Left renal pelvis (tissue), 4 donors: Measurements from ENCODE around the gene TMC6. TPM values are rescaled to one million over a fixed set of nuclear protein-coding genes. Genes with fewer than 3 reads are reported as not detected.

ENCODE experiments used
- DNase-seq, 4 donors: peaks; one replicate each; pipeline ENCODE4 v3.0.0-alpha.2; 2013; ENCODE audit warnings: low read depth in 4 of 4, low spot score in 3 of 4
- polyA plus RNA-seq, 4 donors: library from polyadenylated mRNA; unstranded; fragments of 120-200 nt; gene quantifications; one replicate each; pipeline ENCODE4 v1.2.1, GENCODE V29; 2013; ENCODE audit not compliant: insufficient read length in 4 of 4

TMC6 gene
- polyA plus RNA-seq, 4 donors: 9.2 to 35.1 (median 27.3) TPM

DNA sequence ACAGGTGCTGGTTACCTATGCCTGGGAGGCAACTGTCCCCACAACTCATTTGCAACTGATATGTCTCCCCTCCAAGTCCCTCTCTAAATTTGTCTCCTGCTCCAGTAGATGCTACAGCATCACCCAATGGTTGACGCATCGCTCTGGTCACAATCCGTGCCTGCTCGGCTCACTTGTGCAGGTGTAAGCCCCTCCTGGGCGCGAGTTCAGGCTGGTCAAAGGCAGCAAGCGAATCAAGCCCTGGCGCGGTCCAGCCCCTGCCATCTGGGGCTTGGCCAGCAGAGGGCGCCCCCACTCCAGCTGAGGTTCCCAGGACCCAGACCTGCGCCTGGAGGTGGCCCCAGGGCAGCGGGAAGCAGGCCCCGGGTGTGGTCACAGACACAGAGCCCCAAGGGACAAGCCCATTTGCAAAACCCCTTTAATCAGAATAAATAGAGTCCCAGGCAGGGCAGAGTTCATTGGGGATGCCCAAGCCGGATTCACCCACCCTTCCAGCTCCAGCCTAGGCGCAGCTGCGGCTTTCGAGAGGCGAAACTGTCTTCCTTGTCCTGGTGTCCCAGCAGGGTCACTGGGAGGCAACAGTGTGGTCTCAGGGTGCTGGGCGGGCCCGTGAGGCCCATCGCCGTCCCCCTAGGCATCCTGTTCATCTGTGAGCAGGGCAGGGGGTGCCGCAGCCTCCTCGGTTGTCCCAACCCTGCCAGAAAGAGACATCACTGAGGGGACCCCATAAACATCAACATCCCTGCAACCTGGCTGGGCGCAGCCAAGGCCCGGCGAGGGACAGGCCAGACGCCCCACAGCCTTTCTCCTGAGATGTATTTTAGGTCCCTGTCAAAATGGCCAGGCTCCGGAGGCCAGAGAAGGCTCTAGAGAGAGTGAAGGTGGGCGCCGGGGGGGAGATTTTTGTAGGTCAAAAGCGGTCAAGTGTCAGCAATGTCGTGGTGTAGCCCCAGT lies 15.8 kb downstream of the TMC6 start:
- DNase-seq: no peak

DNA sequence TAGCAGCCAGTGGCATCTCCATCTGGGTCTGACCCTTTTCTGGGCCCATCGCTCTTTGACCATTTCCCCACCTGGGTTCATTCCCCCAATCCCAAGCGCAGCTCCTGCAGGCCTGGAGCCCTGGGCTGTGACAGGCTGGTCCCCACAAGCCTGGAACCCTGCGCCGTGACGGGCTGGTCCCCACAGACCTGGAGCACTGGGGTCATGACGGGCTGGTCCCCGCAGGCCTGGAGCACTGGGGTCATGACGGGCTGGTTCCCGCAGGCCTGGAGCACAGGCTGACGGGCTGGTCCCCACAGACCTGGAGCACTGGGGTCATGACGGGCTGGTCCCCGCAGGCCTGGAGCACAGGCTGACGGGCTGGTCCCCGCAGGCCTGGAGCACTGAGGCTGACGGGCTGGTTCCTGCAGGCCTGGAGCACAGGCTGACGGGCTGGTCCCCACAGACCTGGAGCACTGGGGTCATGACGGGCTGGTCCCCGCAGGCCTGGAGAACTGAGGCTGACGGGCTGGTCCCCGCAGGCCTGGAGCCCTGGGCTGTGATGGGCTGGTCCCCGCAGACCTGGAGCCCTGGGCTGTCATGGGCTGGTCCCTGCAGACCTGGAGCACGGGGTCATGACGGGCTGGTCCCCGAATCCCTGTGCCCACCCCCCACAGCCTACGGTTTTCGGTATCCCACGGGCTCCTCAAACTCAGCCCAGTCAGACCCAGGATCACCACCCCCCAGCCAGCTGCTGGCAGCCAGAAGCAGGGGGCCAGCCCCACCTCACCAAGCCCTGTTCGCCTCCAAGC lies 16.6 kb downstream of the TMC6 start:
- no peak for DNase-seq

DNA sequence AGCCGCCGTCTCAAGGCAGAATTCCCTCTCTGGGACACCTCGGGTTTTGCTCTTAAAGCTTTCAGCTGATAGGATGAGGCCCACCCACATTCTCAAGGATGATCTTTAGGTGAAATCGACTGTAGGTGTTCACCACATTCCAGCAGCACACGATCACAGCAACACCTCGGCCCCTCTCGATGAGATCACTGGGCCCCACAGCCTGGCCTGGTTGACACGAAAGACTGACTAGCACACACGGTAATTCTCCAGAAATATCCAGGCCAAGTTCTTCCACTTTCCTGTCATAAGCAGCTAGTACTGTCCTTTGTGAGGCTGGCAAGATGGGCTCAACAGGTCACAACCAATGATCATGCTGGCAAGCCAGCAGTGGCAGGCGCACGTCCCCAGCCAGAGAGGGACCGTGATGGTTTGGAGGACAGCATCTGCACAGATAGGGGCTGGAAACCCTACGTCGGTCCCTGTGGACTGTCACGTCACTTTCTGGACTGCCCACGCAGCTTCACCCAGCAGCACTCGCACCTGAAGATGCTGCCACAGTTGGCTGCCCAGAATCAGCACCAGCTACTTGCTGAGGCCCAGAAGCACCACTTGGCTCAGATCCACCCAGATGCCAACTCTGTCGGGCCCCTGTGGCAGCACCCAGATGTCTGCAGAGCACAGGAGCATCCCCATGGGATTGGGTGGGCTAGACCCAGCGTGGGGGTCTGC lies 17.4 kb downstream of the TMC6 start:
- no peak for DNase-seq

DNA sequence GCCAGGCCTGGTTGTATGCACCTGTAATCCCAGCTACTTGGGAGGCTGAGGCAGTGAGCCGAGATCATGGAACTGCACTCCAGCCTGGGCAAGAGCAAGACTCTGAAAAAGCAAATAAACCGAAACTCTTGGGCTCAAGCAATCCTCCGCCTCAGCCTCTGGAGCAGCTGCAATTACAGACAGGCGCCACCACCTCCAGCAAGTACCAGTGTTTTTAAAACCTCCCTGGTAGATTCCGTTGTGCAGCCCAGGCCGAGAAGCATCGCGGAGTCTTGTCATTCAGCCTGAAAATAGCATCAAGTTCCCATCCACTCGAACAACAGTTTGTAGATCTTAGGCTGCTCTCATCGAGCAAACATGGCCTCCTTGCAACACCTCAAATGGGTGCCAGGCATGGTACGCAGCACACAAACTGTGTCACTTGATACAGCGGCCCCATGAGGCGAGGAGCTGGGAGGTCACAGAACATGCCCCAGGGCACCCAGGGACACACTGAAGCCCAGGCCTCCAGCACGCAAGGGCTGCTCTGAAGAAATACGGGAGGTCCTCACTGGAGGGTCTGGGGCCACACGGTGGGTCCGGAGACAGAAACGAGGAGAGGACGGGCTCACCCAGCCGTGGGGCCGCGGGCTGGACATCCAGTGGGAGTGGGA lies 18.1 kb downstream of the TMC6 start:
- DNase-seq: no peak

DNA sequence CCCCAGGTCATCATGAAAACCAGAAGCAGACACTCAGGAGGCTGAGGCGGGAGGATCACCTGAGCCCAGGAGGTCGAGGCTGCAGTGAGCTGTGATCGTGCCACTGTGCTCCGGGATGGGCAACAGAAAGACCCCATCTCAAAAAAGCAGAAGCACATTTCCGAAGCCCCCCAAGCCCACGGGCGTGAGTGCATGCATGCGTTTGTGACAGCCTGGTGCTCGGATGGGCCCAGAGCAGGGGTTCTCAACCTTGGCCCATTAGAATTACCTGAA lies 19.1 kb downstream of the TMC6 start:
- no peak for DNase-seq

DNA sequence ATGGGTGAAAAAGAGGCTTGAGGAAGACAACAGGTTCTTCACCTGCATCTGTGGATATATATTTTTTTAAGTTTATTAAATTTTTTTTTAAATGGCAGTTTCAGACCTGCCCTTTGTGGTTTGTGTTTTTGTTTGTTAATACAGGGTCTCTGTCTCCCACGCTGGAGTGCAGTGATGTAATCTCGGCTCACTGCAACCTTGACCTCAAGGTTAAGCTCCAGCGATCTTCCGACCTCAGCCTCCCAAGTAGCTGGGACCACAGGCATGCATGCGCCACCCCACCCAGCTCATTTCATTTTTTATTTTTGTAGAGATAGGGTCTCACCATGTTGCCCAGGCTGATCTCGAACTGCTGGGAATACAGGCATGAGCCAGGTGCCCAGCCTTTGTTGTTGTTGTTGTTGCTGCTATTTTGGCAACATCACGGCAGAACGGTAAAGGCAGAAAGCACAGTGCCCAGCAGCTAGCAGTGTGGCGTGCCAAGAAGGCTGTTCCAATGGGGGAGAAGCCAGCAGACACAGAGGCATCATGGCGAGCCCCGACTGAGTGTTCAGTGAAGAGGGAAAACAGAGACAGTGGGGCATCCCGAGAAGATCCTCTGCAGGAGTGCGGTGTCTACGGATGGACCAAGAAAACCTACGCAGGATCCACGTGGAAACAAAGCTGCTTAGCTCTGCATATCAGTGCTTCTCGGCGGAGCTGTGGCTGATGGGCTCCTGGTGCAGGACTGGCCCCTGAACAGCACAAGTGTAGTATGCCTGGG lies 19.6 kb downstream of the TMC6 start:
- DNase-seq: no peak

DNA sequence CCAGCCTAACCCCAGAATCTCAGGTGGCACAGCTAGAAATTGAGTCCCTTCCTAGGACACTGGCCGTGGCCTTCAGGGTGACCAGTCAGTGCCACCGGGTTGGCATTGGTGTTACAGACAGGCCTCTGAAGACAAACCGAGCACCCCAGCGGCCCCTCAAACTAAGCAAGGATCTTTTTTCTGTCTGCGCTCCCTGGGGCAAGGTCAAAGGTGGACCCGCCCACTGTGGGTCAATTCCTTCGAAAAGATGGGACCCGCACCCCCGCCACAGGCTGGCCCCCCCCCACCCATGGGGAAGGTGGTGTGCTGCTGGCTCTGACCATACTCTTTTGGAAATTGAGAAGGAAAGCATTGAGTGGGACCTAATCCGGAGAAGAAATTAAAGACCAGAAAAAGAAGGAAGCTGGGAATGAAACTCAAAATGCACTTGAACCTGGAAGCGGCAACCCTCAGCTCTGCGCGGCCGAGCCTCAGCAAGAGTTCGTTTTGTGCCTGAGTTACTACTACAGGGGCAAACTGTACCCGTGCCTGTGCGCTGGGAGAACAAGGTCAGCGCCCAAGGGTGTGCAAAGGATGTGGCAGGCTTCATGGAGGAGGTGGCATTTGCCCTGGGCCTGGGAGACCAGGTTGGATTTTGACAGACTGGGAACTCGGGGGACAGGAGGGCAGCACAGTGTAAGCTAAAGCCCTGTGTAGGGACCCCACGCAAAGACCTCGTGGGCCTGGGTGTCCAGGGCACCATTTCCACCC lies 20.4 kb downstream of the TMC6 start:
- DNase-seq: no peak

DNA sequence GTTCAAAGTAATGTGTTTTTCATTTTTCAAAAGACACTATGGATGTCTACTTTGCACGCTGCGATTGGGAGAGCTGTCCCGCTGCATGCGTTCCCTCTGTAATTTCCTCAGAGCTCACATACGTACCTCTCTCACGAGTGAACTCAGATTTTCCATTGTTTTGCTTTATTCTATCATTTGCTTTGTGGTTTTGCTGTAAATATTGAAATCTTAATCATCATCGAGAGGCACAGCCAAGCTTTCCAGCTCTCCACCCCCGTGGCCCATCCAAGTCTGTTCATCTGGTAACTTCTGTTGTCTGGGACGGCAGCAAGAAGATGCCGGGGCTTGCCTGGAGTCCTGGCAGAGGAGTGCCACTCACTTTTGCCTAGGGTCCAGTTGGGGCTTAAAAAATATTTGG lies 21.1 kb downstream of the TMC6 start:
- DNase-seq: no peak

DNA sequence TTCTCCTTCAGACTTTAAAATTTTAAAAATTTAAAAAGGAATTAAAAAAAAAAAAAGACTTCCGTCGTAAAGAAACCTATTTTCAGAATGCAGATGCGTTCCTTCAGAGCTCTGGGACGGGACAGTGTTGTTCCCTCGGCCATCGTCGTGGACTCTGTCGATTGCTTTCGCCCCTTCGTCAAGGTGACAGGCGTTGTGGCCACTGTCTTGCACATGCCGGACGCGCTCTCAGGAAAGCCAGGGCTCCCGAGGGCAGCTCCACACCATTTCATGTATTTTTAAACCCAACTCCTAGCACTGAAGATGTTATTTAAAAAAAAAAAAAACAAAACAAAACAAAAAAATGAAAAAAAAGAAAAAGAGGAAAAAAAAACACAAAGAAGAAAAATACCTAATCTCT lies 22.3 kb downstream of the TMC6 start:
- no peak for DNase-seq

DNA sequence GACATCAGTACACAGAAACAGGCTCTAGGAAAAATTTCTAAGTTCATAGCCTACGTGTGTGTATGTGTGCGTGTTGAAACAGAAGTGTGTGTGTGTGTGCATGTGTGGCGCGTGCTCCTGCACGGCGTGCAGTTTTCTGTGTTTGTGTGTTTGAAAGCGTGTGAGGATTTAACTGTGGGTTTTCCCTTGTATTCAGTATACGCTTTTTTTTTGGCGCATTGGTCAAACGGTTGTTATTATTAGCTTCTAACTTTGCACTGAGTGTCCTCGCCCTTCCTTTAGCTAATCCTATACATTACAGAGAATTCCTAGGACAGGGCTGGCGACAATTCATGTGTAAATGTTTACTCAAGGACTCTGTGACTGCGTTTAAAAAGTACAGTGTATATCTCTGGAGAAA lies 23.0 kb downstream of the TMC6 start:
- no peak for DNase-seq

DNA sequence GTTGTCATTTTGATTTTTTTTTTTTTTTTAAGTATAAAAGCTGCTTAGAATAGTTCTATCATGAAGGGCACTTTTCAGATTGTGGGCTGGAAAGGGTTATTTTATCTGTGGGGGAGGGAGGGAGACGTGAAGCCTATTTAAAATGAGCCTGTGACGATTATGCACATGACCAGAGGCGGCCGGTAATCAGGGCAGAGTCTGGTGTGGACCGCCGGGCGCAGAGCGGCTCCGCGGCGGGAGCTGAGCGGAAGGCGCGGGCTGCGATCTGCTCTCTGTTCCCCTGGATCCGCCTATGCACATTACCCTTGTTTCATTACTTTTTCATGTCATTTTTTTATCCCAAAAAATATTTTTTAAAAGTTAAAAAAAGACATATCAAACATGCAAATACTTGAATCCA lies 23.5 kb downstream of the TMC6 start:
- no peak for DNase-seq

DNA sequence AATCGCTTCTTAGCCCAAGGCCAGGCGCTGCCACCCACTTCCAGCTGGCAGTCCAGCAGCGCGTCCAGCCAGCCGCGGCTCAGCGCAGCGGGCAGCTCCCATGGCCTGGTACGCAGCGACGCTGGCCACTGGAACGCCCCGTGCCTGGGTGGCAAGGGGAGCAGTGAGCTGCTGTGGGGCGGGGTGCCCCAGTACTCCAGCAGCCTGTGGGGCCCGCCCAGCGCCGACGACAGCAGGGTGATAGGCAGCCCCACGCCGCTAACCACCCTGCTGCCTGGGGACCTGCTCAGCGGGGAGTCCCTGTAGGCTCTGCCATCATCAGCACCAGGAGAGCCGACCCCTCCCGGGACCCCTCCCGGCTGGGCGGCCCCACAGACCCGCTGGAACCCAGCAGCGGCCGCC lies 24.0 kb downstream of the TMC6 start:
- no peak for DNase-seq

DNA sequence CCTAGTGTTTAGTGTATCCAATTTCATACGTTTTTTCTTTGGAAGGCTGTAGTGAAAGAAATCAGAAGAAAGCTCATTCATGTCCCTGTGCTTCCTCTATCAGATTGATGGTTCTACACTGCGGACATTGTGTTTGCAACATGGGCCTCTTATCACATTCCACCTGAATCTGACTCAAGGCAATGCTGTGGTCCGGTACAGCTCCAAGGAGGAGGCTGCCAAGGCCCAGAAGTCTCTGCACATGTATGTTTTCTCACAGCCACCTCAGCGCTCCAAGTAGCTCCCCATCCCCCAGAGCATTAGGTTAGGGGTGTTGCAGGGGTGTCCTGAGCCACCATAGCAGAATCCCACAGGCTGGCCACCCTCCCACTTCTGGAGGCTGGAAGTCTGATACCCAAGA lies 25.2 kb downstream of the TMC6 start:
- DNase-seq: no peak

DNA sequence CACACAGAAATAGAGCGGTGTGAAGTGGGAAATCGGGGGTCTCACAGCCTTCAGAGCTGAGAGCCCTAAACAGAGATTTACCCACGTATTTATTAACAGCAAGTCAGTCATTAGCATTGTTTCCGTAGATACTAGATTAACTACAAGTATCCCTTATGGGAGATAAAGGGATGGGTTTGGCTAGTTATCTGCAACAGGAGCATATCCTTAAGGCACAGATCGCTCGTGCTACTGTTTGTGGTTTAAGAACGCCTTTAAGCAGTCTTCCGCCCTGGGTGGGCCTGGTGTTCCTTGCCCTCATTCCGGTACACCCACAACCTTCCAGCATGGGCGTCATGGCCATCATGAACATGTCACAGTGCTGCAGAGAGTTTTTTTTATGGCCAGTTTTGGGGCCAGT lies 27.0 kb downstream of the TMC6 start:
- DNase-seq: no peak

DNA sequence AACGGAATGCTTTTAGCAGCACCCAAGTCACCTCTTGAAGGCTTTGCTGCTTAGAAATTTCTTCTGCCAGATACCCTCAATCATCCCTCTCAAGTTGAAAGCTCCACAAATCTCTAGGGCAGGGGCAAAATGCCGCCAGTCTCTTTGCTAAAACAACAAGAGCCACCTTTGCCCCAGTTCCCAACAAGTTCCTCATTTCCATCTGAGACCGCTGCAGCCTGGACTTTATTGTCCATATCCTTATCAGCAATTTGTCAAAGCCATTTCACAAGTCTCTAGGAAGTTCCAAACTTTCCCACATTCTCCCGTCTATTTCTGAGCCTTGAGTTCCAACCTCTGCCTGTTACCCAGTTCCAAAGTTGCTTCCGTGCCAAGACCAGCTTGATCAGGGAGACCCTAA lies 27.4 kb downstream of the TMC6 start:
- no peak for DNase-seq

DNA sequence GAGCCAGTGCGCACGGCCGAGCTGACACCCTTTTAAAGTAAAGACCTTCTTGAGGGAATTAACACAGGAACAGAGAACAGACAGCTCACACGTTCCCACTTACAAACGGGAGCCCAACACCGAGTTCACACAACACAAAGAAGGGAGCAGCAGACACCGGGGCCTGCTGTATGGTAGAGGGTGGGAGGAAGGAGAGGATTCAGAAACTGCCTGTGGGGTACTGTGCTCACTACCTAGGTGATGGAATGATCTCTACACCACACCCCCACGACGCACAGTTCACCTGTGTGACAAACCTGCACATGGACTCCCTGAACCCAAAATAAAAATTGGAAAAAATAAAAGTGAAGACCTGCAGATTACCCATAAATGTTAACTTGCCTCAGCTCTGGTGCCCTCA lies 32.5 kb downstream of the TMC6 start:
- no peak for DNase-seq

DNA sequence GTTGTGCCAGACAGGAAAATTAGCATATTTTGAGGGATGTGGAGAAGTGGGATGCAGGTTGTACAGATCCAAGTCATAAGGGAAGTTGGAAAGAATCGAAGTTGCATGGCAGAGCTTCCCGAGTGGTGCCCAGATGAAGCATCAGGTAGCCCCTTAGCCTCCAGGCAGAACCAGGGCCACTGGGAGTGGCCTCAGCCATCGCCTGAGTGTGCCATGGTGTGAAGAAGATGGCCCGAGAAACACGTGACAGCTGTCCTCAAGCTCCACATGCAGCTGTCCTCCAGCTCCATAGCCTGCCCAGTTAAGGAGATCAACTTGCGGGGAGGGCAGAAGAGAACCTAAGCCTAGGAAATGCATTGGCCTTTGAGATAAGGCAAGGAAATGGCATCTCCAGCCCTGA lies 33.5 kb downstream of the TMC6 start:
- no peak for DNase-seq

DNA sequence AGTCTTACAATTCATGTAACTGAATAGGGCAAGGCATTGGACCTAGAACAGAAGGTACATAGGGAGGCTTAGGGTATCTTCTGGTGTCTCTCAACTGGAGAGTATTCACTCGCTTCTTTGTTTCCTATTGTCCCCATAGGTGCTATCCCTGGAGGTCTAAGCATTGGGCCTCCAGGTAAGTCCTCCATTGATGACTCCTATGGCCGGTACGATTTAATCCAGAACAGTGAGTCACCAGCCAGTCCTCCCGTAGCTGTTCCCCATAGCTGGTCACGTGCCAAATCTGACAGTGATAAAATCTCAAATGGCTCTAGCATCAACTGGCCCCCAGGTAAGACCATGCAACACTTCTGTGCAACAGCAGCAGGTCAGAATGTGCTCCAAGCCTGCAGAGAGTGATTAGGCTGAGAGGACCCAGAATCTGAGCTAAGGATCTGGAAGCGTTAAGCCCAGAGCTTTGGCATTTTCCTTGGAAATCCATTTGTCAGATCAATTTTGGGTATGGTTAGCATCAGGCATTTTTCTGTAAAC lies 35.7 kb downstream of the TMC6 start:
- DNase-seq: no peak

DNA sequence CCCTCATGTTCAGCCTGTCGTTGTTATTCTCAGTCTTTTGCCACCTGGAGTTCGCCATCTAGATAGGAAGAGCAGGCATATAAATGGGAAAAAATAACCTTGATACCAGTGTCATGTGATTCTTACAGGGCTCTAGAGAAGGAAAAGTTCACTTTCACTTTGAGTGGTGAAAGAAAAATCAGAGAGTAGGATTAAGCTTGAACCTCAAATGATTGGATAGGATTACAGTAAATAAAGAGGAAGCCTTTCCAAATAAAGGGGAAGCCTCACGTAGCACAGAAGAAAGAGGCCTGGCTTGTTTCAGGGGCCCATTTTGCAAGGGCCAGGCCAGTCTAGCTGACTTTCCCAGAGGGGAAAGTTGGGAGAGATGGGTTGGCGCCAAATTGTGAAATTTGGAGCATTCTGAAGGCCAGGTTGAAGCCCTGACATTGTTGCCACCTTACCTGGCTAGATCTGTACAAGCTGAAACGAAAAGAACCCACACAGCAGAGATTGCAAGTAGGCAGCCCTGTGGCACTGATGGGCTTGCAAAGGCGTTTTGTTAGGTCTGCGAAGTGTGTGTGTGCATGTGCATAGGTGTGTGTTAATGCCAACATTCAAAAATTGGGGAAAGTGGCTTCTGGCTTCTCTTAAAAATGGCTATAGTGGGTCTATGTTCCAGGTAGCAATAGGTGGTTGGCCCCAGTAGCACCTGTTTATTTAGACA lies 38.8 kb downstream of the TMC6 start:
- DNase-seq: no peak
